GM12878 (cell line): ENCODE results near the gene SOX18. TPM values are rescaled to one million over a fixed set of nuclear protein-coding genes. Genes with fewer than 3 reads are reported as not detected.

ENCODE experiments used
- ATF7 ChIP-seq: fragments of 450-650 bp; IDR thresholded peaks from 2 replicates; pipeline ENCODE4 v1.6.1; 2016; ENCODE audit warnings: low read depth, mild to moderate bottlenecking
- BCL11A ChIP-seq: IDR thresholded peaks from 2 replicates; pipeline ENCODE4 v1.6.1; 2011; ENCODE audit warnings: low read depth, low read length
- EP300 ChIP-seq, 2 experiments: fragments of 150-350 bp in 1 of 2; IDR thresholded peaks; 2 replicates each; pipeline ENCODE4 v1.6.1; 2011 to 2012; ENCODE audit warnings: low read depth in 2 of 2, low read length in 2 of 2, borderline replicate concordance in 1 of 2, improper control_type of control experiment in 1 of 2, inconsistent platforms in 1 of 2; ENCODE audit not compliant: control insufficient read depth in 1 of 2
- MXI1 ChIP-seq: fragments of 150-350 bp; IDR thresholded peaks from 2 replicates; pipeline ENCODE4 v1.6.1; 2011; ENCODE audit warnings: low read depth, mild to moderate bottlenecking, inconsistent platforms, low read length, improper control_type of control experiment
- NFXL1 ChIP-seq: fragments of 450-650 bp; IDR thresholded peaks from 2 replicates; pipeline ENCODE4 v1.6.1; 2017; ENCODE audit warnings: antibody characterized with exemption, mild to moderate bottlenecking, borderline replicate concordance
- PAX5 ChIP-seq: IDR thresholded peaks from 2 replicates; pipeline ENCODE4 v1.6.1; 2011; ENCODE audit warnings: low read depth, low read length, borderline replicate concordance
- POLR2A ChIP-seq: IDR thresholded peaks from 2 replicates; pipeline ENCODE4 v1.6.1; 2011; ENCODE audit warnings: low read depth, mild to moderate bottlenecking, low read length
- POLR2AphosphoS2 ChIP-seq: IDR thresholded peaks from 2 replicates; pipeline ENCODE4 v1.6.1; 2011; ENCODE audit warnings: low read depth, mild to moderate bottlenecking, low read length, improper control_type of control experiment, moderate library complexity
- POU2F2 ChIP-seq: IDR thresholded peaks from 3 replicates; pipeline ENCODE4 v1.6.1; 2011; ENCODE audit warnings: low read depth, mild to moderate bottlenecking, low read length, borderline replicate concordance
- RUNX3 ChIP-seq: IDR thresholded peaks from 2 replicates; pipeline ENCODE4 v1.6.1; 2012; ENCODE audit warnings: low read length, inconsistent platforms
- SMARCA5 ChIP-seq: fragments of 450-650 bp; IDR thresholded peaks from 2 replicates; pipeline ENCODE4 v1.6.1; 2017; ENCODE audit warnings: mild to moderate bottlenecking
- TBL1XR1 ChIP-seq: IDR thresholded peaks from 2 replicates; pipeline ENCODE4 v1.6.1; 2012; ENCODE audit warnings: low read depth, low read length, improper control_type of control experiment
- polyA plus RNA-seq, 11 experiments: library from polyadenylated mRNA; depleted of rRNA in 4 of 11; unstranded in 6 of 11; stranded (reverse) in 5 of 11; fragments of >200 nt; fragmentation: Nextera tagmentation in 4 of 11; fragmentation: Illumina TruSeq in 1 of 11; extraction: Ambion mirVana in 4 of 11; extraction: Trizol in 1 of 11; gene quantifications; 1 replicate in 1 of 11; 2 replicates in 10 of 11; pipeline versions ENCODE4 v1.2.1 to v1.2.3, GENCODE V29; 2011 to 2016; ENCODE audit warnings: inconsistent platforms in 2 of 11, missing spikeins in 2 of 11, low read depth in 1 of 11
- total RNA-seq, 4 experiments: library from RNA; depleted of rRNA in 3 of 4; stranded (reverse); fragments of >200 nt in 3 of 4; fragmentation: Illumina TruSeq in 1 of 4; extraction: Trizol in 1 of 4; gene quantifications; 2 replicates each; pipeline versions ENCODE4 v1.2.1 to v1.2.3, GENCODE V29; 2013 to 2021
- TF ChIP-seq, protein P1 (sequence below): fragments of 450-650 bp; IDR thresholded peaks from 2 replicates; pipeline ENCODE4 v1.6.1; 2017; ENCODE audit warnings: mild to moderate bottlenecking, moderate library complexity
- TF ChIP-seq, protein P2 (sequence below): fragments of 450-650 bp; IDR thresholded peaks from 2 replicates; pipeline ENCODE4 v1.6.1; 2017; ENCODE audit warnings: low read depth, mild to moderate bottlenecking, moderate library complexity
- TF ChIP-seq, protein P3 (sequence below): fragments of 450-650 bp; IDR thresholded peaks from 2 replicates; pipeline ENCODE4 v1.6.1; 2014; ENCODE audit warnings: mild to moderate bottlenecking
- TF ChIP-seq, protein P4 (sequence below): fragments of 450-650 bp; formaldehyde crosslinking; IDR thresholded peaks from 2 replicates; pipeline ENCODE4 v1.5.0; 2022; ENCODE audit warnings: mild to moderate bottlenecking, missing genetic modification characterization
- TF ChIP-seq, protein P5 (sequence below): IDR thresholded peaks from 2 replicates; pipeline ENCODE4 v1.6.1; 2012; ENCODE audit warnings: low read depth, low read length, improper control_type of control experiment

Gene SOX18
- total and polyA plus RNA-seq, 10 of the 15 experiments (the other 5 are each of a cell fraction or from before 2014, with no cell fraction given), result 0.05 to 5.6 (median 0.28) TPM; not detected in 3

DNA sequence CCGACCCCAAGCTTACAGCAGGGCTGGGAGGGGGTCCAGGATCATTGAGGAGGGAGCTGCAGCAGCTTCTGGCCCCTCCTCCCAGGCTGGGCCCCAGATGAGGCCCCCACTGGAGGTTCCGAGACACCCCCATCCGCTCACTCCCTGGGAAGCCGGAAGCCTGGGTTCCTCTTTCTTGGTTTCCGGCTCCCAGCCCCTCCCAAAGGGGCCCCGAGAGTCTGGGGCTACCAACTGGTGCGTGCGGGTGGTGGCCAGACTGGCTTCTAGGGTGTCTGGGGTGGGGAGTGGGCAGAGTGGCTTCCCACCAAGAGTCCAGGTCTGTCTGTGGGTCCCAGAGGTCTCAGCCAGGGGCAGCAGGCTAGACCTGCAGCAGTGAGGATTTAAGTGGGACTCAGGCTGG lies 27.7 kb upstream of the SOX18 start (continued):
- TF ChIP-seq, protein P1, sequence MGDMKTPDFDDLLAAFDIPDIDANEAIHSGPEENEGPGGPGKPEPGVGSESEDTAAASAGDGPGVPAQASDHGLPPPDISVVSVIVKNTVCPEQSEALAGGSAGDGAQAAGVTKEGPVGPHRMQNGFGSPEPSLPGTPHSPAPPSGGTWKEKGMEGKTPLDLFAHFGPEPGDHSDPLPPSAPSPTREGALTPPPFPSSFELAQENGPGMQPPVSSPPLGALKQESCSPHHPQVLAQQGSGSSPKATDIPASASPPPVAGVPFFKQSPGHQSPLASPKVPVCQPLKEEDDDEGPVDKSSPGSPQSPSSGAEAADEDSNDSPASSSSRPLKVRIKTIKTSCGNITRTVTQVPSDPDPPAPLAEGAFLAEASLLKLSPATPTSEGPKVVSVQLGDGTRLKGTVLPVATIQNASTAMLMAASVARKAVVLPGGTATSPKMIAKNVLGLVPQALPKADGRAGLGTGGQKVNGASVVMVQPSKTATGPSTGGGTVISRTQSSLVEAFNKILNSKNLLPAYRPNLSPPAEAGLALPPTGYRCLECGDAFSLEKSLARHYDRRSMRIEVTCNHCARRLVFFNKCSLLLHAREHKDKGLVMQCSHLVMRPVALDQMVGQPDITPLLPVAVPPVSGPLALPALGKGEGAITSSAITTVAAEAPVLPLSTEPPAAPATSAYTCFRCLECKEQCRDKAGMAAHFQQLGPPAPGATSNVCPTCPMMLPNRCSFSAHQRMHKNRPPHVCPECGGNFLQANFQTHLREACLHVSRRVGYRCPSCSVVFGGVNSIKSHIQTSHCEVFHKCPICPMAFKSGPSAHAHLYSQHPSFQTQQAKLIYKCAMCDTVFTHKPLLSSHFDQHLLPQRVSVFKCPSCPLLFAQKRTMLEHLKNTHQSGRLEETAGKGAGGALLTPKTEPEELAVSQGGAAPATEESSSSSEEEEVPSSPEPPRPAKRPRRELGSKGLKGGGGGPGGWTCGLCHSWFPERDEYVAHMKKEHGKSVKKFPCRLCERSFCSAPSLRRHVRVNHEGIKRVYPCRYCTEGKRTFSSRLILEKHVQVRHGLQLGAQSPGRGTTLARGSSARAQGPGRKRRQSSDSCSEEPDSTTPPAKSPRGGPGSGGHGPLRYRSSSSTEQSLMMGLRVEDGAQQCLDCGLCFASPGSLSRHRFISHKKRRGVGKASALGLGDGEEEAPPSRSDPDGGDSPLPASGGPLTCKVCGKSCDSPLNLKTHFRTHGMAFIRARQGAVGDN, result 0 out of 2 replicates have a peak, but pooled peaks have one; percentile 11
- peak; percentile 72; the same call in 1 of the 2 replicates for TF ChIP-seq POLR2AphosphoS2
- no peak for TF ChIP-seq SMARCA5
- TF ChIP-seq EP300 (IDR thresholded peaks at IDR 0.05; ENCODE audit: borderline replicate concordance in 1 of 2, control insufficient read depth in 1 of 2, low read depth in 2 of 2, low read length in 2 of 2), result peak; percentile 16 to 54; a peak in 1 of 4 replicates
- TF ChIP-seq TBL1XR1, result peak; percentile 23; the same call in 1 of the 2 replicates
- TF ChIP-seq, protein P2, sequence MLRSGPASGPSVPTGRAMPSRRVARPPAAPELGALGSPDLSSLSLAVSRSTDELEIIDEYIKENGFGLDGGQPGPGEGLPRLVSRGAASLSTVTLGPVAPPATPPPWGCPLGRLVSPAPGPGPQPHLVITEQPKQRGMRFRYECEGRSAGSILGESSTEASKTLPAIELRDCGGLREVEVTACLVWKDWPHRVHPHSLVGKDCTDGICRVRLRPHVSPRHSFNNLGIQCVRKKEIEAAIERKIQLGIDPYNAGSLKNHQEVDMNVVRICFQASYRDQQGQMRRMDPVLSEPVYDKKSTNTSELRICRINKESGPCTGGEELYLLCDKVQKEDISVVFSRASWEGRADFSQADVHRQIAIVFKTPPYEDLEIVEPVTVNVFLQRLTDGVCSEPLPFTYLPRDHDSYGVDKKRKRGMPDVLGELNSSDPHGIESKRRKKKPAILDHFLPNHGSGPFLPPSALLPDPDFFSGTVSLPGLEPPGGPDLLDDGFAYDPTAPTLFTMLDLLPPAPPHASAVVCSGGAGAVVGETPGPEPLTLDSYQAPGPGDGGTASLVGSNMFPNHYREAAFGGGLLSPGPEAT, result 0 out of 2 replicates have a peak, but pooled peaks have one; percentile 44
- peak; percentile 47; the same call in 1 of the 2 replicates for TF ChIP-seq ATF7
- TF ChIP-seq, protein P3, sequence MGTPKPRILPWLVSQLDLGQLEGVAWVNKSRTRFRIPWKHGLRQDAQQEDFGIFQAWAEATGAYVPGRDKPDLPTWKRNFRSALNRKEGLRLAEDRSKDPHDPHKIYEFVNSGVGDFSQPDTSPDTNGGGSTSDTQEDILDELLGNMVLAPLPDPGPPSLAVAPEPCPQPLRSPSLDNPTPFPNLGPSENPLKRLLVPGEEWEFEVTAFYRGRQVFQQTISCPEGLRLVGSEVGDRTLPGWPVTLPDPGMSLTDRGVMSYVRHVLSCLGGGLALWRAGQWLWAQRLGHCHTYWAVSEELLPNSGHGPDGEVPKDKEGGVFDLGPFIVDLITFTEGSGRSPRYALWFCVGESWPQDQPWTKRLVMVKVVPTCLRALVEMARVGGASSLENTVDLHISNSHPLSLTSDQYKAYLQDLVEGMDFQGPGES, result 0 out of 2 replicates have a peak, but pooled peaks have one; percentile 6
- peak; percentile 53; the same call in 1 of the 2 replicates for TF ChIP-seq PAX5
- TF ChIP-seq RUNX3, result peak; percentile 64
- 0 out of 2 replicates have a peak, but pooled peaks have one; percentile 17 for TF ChIP-seq BCL11A
- peak; percentile 78 for TF ChIP-seq MXI1
- no peak for TF ChIP-seq NFXL1
- TF ChIP-seq POLR2A, result peak; percentile 60
- TF ChIP-seq POU2F2, result 0 out of 3 replicates have a peak, but pooled peaks have one; percentile 17
- TF ChIP-seq, protein P4, sequence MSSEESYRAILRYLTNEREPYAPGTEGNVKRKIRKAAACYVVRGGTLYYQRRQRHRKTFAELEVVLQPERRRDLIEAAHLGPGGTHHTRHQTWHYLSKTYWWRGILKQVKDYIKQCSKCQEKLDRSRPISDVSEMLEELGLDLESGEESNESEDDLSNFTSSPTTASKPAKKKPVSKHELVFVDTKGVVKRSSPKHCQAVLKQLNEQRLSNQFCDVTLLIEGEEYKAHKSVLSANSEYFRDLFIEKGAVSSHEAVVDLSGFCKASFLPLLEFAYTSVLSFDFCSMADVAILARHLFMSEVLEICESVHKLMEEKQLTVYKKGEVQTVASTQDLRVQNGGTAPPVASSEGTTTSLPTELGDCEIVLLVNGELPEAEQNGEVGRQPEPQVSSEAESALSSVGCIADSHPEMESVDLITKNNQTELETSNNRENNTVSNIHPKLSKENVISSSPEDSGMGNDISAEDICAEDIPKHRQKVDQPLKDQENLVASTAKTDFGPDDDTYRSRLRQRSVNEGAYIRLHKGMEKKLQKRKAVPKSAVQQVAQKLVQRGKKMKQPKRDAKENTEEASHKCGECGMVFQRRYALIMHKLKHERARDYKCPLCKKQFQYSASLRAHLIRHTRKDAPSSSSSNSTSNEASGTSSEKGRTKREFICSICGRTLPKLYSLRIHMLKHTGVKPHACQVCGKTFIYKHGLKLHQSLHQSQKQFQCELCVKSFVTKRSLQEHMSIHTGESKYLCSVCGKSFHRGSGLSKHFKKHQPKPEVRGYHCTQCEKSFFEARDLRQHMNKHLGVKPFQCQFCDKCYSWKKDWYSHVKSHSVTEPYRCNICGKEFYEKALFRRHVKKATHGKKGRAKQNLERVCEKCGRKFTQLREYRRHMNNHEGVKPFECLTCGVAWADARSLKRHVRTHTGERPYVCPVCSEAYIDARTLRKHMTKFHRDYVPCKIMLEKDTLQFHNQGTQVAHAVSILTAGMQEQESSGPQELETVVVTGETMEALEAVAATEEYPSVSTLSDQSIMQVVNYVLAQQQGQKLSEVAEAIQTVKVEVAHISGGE, result no peak
- TF ChIP-seq, protein P5, sequence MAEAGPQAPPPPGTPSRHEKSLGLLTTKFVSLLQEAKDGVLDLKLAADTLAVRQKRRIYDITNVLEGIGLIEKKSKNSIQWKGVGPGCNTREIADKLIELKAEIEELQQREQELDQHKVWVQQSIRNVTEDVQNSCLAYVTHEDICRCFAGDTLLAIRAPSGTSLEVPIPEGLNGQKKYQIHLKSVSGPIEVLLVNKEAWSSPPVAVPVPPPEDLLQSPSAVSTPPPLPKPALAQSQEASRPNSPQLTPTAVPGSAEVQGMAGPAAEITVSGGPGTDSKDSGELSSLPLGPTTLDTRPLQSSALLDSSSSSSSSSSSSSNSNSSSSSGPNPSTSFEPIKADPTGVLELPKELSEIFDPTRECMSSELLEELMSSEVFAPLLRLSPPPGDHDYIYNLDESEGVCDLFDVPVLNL, result no peak
